Adipocyte (in vitro differentiated cells): Measurements from ENCODE around the gene NUDT2.

Source experiments
- DNase-seq: peaks from one replicate; pipeline ENCODE4 v3.0.0-alpha.2; 2015; ENCODE audit warnings: low read depth
- H3K27me3 ChIP-seq: replicated peaks from 2 replicates; pipeline ENCODE4 v1.7.0; 2013; ENCODE audit warnings: mild to moderate bottlenecking, low read length, moderate library complexity; ENCODE audit not compliant: control insufficient read depth, insufficient read depth
- H3K36me3 ChIP-seq: 2 replicates; pipeline ENCODE4 v1.7.0; 2013; ENCODE audit warnings: low read length, mild to moderate bottlenecking, moderate library complexity; ENCODE audit not compliant: control insufficient read depth, insufficient read depth, severe bottlenecking
- H3K4me1 ChIP-seq: 2 replicates; pipeline ENCODE4 v1.7.0; 2013; ENCODE audit warnings: mild to moderate bottlenecking, low read length, moderate library complexity; ENCODE audit not compliant: control insufficient read depth, insufficient read depth
- H3K4me3 ChIP-seq: 2 replicates; pipeline ENCODE4 v1.7.0; 2013; ENCODE audit warnings: mild to moderate bottlenecking, low read length, moderate library complexity
- H3K9ac ChIP-seq: 2 replicates; pipeline ENCODE4 v1.7.0; 2013; ENCODE audit warnings: mild to moderate bottlenecking, low read length, moderate library complexity
- H3K9me3 ChIP-seq: 2 replicates; pipeline ENCODE4 v1.7.0; 2013; ENCODE audit warnings: mild to moderate bottlenecking, low read length, moderate library complexity; ENCODE audit not compliant: control insufficient read depth

The NUDT2 gene

GRCh38 chr9:34372467-34373011 lies 43.2 kb downstream of the NUDT2 start:
- no peaks in the 10 kb centered on the region for H3K9me3 ChIP-seq
- H3K27me3 ChIP-seq, result no peaks in the 10 kb centered on the region
- DNase-seq, result no peak
- peaks cover 13% of the 10 kb centered on the region for H3K4me1 ChIP-seq
- H3K9ac ChIP-seq, result no peak overlapping the region
- H3K36me3 ChIP-seq, result no peaks in the 10 kb centered on the region
- H3K4me3 ChIP-seq, result no peak overlapping the region

GRCh38 chr9:34373749-34374148 lies 44.4 kb downstream of the NUDT2 start:
- no peaks in the 10 kb centered on the region for H3K9me3 ChIP-seq
- no peak overlapping the region for H3K9ac ChIP-seq
- H3K4me3 ChIP-seq, result no peak overlapping the region
- DNase-seq, result no peak
- no peaks in the 10 kb centered on the region for H3K36me3 ChIP-seq
- no peaks in the 10 kb centered on the region for H3K27me3 ChIP-seq
- H3K4me1 ChIP-seq, result peaks cover 13% of the 10 kb centered on the region

- Histone ChIP-seq H3K9me3 (no peaks in the 10 kb centered on the region), H3K27me3 (no peaks in the 10 kb centered on the region), H3K9ac (no peak overlapping the region), H3K4me3 (no peak overlapping the region), H3K36me3 (no peaks in the 10 kb centered on the region), H3K4me1 (peaks cover 13% of the 10 kb centered on the region)
- DNase-seq, result no peak
These were observed 45.0 kb downstream of the NUDT2 start for GRCh38 chr9:34374339-34374738.

GRCh38 chr9:34374905-34375552 lies 45.7 kb downstream of the NUDT2 start:
- H3K9me3 ChIP-seq, result no peaks in the 10 kb centered on the region
- no peak for DNase-seq
- H3K4me1 ChIP-seq, result peaks cover 19% of the 10 kb centered on the region
- no peaks in the 10 kb centered on the region for H3K36me3 ChIP-seq
- H3K4me3 ChIP-seq, result no peak overlapping the region
- H3K27me3 ChIP-seq, result no peaks in the 10 kb centered on the region
- H3K9ac ChIP-seq, result no peak overlapping the region

- H3K9ac ChIP-seq, result peak overlapping the region; percentile 86
- peaks cover 18% of the 10 kb centered on the region for H3K4me1 ChIP-seq
- H3K4me3 ChIP-seq, result peak overlapping the region; percentile 82
- H3K27me3 ChIP-seq, result no peaks in the 10 kb centered on the region
- DNase-seq, result peak; percentile 25
- no peaks in the 10 kb centered on the region for H3K36me3 ChIP-seq
- H3K9me3 ChIP-seq, result no peaks in the 10 kb centered on the region
These were observed 46.7 kb downstream of the NUDT2 start for GRCh38 chr9:34375901-34376595.

GRCh38 chr9:34376596-34377403 lies 47.4 kb downstream of the NUDT2 start, which contains the start of gene MYORG:
Gene MYORG, minus strand, starts transcription at chr9:34376898. Its CDS starts 3,955 bp downstream, at chr9:34372943.
- H3K4me1 ChIP-seq, result peaks cover 22% of the 10 kb centered on the region
- H3K36me3 ChIP-seq, result no peaks in the 10 kb centered on the region
- H3K9me3 ChIP-seq, result no peaks in the 10 kb centered on the region
- peak within 1 kb of the TSS; percentile 86 for H3K9ac ChIP-seq
- no peaks in the 10 kb centered on the region for H3K27me3 ChIP-seq
- H3K4me3 ChIP-seq, result peak within 1 kb of the TSS; percentile 82
- DNase-seq, result peak; percentile 80

- no peak for DNase-seq
- H3K27me3 ChIP-seq, result no peaks in the 10 kb centered on the region
These were observed 48.0 kb downstream of the NUDT2 start for GRCh38 chr9:34377404-34377746.

GRCh38 chr9:34378376-34379060 lies 49.1 kb downstream of the NUDT2 start:
- Histone ChIP-seq H3K27me3 (no peaks in the 10 kb centered on the region), H3K4me3 (no peak overlapping the region), H3K9me3 (no peaks in the 10 kb centered on the region), H3K36me3 (no peaks in the 10 kb centered on the region), H3K4me1 (peaks cover 26% of the 10 kb centered on the region), H3K9ac (no peak overlapping the region)
- DNase-seq, result no peak

More at GRCh38 chr9:34377404-34377746, 48.0 kb downstream of the NUDT2 start:
- Histone ChIP-seq H3K9ac (peak overlapping the region; percentile 86), H3K36me3 (no peaks in the 10 kb centered on the region), H3K4me3 (peak overlapping the region; percentile 82), H3K4me1 (peaks cover 22% of the 10 kb centered on the region), H3K9me3 (no peaks in the 10 kb centered on the region)

GRCh38 chr9:34379334-34380033 lies 50.1 kb downstream of the NUDT2 start:
- Histone ChIP-seq H3K4me3 (peak overlapping the region; percentile 51), H3K9me3 (no peaks in the 10 kb centered on the region), H3K27me3 (no peaks in the 10 kb centered on the region)

GRCh38 chr9:34380034-34380510 lies 50.7 kb downstream of the NUDT2 start:
- peak overlapping the region; percentile 62 for H3K9ac ChIP-seq
- H3K36me3 ChIP-seq, result no peaks in the 10 kb centered on the region
- peaks cover 42% of the 10 kb centered on the region for H3K4me1 ChIP-seq
- H3K27me3 ChIP-seq, result no peaks in the 10 kb centered on the region
- H3K4me3 ChIP-seq, result peak overlapping the region; percentile 51
- no peak for DNase-seq
- H3K9me3 ChIP-seq, result no peaks in the 10 kb centered on the region

More at GRCh38 chr9:34379334-34380033, 50.1 kb downstream of the NUDT2 start:
- H3K9ac ChIP-seq, result peak overlapping the region; percentile 62
- H3K36me3 ChIP-seq, result no peaks in the 10 kb centered on the region
- peak; percentile 90 for DNase-seq
- peaks cover 36% of the 10 kb centered on the region for H3K4me1 ChIP-seq
